Testis (tissue), 2 donors: ENCODE data around the gene AOC3.

Source experiments
- CTCF ChIP-seq, 3 experiments: fragments of 450-650 bp in 2 of 3; fragments of 200-600 bp in 1 of 3; sonication (generic) in 1 of 3; IDR thresholded peaks; one replicate each; pipeline ENCODE4 v1.5.1; 2016 to 2019; ENCODE audit warnings: antibody characterized with exemption in 3 of 3, mild to moderate bottlenecking in 2 of 3, moderate library complexity in 1 of 3
- POLR2A ChIP-seq: fragments of 450-650 bp; IDR thresholded peaks from one replicate; pipeline ENCODE4 v1.6.1; 2017; ENCODE audit warnings: antibody characterized with exemption, mild to moderate bottlenecking, moderate library complexity

DNA sequence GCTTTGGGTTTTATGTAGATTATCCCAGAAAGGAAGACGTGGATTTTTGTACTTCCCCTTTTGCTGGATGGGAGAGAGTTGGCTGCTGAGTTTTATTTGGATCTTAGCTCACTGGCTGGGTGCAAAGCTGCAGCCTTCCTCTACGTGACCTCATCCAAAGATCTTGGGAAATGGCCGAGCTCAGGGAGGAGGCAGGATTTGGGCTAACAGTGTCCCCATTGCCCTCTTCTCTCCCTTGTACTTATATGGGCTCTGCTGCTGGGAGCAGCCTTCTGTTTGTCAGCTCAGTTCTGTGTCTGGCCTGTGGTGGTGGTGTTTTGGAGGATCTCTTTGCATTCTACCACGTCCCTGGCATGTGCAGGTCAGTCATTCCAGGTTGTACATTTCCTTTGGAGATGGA, 2.0 kb downstream of the AOC3 start:
- TF ChIP-seq POLR2A, result no peak
- no peak for TF ChIP-seq CTCF (IDR thresholded peaks at IDR 0.05)
